LHCN-M2 (cell line): ENCODE data around the gene POC1B. TPM values are rescaled to one million over a fixed set of nuclear protein-coding genes. Genes with fewer than 3 reads are reported as not detected.
"Not testable (repeated sequence)": the region's sequence is repeated elsewhere in the genome, so short reads cannot be mapped to it uniquely, and the experiment has no call there.

Experiments used
- DNase-seq: peaks from one replicate; pipeline ENCODE4 v3.0.0-alpha.2; 2012; ENCODE audit warnings: low read depth
- total RNA-seq: library from RNA; depleted of rRNA; stranded (reverse); fragments of >200 nt; gene quantifications from 2 replicates; pipeline ENCODE4 v1.2.3, GENCODE V29; 2014

The POC1B gene
- total RNA-seq, 1 experiment from 2014 or later: 12.4 TPM

DNA sequence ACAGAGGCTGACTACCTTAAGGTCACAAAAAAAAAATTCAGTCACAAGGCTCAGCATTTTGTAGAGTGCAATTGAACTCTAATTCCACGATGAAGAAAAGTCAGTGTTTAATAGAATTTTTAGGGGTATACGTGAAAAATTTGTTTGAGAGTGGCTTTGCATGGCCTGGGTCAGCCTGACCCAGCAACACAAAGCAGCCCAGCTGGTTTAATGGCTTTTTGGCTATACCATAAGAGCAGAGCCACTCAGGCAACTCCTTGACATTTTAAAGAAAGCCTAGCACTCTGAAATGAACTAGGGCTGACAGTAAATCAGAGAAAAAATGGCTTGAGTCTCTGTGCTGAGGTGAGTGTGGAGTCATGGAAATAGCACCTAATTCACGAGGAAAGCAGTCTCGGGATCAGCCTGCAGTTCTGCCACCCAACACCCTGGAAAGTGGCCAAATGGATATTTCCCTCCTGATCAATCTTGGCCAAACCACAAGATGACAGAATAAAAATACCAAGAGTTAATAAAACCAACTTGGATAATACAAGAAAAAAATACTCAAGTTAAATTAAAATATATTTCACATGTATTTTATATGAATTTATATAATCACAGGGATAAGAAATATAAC, 60.8 kb downstream of the POC1B start:
- DNase-seq: peak; percentile 35

GRCh38 chr12:89461649-89462612, 63.9 kb downstream of the POC1B start:
- peak; percentile 72 for DNase-seq

- DNase-seq: no peak
Measured at GRCh38 chr12:89461190-89461589, 64.7 kb downstream of the POC1B start.

DNA sequence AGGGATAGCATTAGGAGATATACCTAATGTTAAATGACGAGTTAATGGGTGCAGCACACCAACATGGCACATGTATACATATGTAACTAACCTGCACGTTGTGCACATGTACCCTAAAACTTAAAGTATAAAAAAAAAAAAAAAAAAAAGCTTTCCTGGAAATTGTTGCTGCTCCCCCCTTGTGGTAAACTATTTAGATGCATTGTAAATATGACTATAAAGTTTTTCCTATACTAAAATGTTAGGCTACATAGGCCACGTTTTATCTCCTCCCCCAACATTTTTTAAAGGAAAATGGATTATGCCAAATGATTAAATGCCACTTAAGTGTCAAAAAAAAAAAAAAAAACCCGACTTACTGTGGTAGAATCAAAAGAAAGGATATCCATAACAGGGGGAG, 66.6 kb downstream of the POC1B start:
- DNase-seq: not testable (repeated sequence)

DNA sequence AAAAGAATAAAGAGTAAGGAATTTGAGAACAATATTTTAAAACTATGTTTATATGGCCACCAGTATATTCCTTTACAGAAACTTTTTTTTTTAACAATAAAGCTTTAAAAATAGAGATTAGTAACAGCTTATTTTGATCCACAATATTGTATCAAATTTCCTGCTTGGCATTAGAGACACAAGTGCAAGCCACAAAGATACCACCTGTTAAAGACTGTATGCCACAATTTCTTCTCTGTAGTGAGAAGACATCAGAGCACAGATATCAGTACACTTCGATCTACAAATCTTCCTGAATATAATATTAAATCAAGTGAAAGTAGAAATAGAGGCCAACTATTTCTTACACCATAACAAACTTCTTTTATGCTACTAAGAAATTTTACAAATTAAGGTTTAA, 69.3 kb downstream of the POC1B start:
- DNase-seq: peak; percentile 37

DNA sequence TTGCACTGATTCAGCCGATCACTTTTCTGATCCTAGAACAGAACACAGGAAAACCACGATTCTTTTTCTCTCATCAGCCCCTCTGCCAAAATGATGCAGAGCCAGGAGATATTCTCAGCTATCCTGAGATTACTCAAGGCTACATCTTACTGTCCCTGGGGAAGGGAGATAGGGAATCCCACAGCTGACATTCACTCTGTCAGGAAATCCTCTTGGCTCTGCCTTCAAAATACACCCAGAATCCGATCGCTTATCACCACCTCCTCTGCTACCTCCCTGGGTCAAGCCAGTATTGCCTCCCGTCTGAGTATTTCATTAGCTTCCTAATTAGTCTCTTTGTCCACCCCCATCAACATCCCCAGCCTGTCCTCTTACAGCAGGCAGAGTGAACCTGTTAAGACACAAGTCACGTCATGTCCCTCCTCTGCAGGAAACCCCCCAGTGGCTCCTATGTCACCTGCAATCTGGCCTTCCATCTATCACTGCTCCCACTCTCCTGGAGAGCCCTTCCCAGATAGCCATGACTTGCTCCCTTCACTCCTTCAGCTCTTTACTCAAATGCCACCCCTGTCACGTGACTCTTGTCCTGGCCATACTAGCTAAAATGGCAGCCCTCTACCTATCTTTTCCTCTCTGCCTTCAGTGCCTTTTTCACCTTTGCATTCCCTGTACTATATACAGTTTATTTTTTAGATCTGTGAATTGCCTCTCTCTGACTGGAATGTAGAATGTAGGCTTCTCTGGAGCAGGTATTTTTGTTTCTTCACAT, 71.6 kb downstream of the POC1B start:
- peak; percentile 54 for DNase-seq

DNA sequence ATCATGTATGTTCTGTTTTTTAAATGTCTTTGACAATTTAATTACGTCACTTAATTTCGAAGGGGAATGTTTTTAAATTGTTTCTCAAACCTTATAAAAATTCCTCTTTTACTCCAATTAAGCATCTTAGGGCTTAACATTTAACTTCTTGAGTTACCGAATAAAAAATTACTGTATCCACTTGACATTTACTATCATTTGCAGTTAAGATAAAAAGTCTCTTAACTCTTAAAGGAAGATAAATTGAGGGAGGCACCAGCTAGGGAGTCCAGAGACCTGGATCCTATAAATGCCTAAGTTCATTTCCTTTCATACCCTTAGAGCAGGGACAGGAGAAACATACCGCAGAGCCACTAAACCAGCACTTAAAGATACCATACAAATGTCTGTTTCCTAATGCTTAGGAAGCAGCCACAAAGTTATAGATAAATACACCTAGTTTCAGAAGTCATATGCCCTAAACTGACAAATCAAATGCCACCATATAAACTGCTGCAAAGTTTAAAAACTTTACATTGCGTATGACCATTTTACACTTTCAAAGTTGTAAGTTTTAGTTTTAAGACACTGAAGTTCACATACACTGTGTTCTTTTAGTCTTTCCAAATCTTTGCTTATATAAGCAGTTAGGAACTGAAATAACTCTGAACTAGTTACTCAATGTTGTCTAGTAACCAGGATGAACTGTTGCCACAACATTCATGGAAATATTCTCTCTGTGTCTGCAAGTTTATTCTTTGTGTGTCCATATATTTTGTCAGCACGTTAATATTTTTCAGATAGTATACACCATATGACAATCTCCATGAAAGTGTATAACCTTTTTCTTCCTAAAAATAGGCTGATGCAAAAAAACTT, 72.5 kb downstream of the POC1B start:
- DNase-seq: peak; percentile 61

DNA sequence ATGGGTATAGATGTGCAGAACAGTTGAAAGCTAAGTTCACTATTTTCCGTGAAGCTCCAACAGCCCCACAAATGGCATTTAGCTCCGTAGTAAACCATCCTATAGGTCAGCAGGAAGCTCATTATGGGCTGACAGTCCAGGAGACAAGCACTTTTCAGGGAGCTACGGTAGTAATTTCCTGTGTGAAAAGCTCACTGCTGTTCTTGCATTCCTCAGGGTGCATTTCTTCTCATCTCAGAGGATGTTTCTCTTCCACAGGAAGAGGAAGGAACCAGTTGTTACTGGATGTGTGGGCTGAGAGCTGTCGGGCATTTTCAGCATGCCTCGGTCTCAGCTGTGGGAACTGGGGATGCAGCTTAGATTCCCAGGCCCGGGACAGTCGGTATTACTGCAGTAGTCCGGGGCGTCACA, 74.0 kb downstream of the POC1B start:
- DNase-seq: peak; percentile 89

DNA sequence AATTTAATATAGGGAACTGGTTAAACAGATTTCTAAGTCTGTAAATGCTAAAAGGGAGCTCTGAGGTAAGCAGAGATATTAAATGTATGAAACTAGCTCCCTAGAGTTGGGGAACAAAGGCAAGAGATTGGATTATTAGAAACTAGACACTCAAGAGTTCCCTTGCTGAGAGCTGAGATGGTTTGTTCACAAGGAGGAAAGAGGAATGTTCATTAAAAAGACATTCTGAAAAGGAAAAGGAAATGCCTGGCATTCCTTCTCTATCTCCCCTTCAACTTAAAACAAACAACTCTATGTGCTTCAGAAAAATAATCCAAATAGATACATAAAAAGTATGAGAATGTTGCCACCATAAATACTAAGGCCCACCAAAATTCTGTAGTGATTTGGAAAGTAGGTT, 74.9 kb downstream of the POC1B start:
- peak; percentile 55 for DNase-seq

GRCh38 chr12:89448951-89449371, 76.9 kb downstream of the POC1B start:
- no peak for DNase-seq

DNA sequence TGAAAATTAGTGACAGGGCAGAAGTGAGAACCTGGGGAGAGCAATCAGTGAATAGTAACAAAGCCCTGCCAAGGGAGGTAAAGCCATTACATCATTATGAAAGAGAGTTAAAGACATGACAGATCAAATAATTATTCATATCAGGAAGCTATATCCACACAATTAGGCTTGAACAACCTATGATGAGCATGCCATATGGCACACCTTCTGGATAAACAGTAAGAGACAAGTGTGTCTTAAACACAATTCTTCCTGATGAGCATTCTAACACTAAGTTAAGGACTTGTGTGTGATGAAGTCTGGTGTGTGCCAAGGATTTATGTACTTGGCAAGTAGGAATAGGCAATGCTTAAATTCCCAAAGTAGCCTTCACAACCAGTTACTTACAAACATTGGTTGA, 77.3 kb downstream of the POC1B start:
- DNase-seq: no peak

GRCh38 chr12:89439941-89440340, 85.9 kb downstream of the POC1B start:
- DNase-seq: peak; percentile 61

DNA sequence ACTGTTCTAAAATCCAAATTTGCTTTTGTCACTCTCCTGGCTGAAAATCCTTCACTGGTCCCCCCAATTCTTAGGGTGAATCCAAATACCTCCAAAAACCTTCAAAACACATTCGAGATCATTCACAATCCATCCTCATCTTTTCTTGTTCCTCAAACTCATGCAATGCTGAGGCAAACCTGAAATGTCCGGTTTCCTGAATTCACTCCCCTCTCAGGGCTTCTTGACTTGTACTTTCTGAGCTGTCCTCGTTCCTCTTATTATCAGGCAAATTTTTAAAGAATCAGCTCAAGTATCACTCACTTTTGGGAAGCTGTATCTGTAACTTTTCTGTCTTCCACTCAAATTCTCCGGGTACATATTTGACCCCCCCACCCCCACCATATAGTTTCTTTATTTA, 88.6 kb downstream of the POC1B start:
- no peak for DNase-seq

- DNase-seq: no peak
Measured at GRCh38 chr12:89436062-89436461, 89.8 kb downstream of the POC1B start.

- peak; percentile 22 for DNase-seq
Measured at GRCh38 chr12:89433634-89434033, 92.2 kb downstream of the POC1B start.

DNA sequence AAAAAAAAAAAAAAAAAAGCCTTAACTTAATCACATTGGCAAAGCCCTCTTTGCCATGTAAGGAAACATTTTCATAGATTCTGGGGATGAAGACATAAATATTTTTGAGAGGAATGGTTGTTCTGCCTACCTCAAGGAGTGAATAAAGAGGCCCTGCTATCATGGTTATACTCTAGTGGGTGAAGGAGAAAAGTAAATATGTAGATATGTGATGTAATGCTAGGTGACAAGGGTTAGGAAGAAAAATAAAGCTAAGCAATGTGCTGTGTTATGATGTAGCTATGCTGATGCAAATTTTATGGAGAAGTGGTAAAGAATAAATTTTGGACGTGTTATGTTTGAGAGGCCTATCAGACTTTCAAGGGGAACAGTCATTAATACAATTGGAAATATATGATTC, 93.5 kb downstream of the POC1B start:
- no peak for DNase-seq

DNA sequence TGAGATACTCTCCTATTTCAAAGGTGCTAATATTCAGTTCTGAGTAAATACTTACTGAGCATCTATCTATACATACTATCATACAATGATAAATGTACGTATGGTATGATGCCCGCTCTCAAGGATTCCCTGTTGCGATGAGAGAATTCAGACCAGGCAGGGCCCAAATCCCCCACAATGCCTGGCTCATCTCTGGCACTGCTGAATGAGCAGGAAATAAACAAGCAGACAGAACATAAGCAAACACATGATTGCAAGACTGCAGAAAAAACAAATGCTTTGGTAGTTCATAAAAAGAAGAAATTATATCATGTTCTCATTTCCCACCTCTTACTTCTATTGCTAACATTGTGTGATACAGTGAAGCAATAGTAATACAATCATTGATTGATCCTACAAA, 96.3 kb downstream of the POC1B start:
- DNase-seq: no peak

DNA sequence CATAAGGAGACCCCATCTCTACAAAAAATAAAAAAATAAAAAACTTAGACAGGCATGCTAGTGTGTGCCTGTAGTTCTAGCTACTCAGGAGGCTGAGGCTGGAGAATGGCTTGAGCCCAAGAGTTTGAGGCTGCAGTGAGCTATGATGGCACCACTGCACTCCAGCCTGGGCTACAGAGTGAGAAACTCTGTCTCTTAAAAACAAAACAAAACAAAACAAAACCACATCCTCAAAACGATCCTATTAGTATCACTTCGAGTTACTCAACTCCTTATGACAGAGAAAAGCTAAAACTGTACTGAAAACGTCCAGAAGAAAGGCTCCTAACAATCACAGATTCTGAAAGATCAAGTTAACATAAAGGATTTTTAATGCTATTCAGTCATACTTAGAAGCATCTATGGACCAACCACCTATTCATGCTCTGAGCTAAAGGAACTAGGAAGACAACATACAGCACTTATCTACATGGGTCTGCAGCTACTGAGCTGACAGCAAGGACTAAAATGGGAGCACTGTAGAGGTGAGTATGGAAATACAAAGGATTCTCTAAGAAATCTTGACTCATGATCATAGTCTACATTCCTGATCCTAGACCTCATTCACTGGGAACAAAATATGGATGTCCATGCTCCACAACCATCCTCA, 98.2 kb downstream of the POC1B start:
- DNase-seq: no peak

- no peak for DNase-seq
Measured at GRCh38 chr12:89424846-89425245, 101.0 kb downstream of the POC1B start.

DNA sequence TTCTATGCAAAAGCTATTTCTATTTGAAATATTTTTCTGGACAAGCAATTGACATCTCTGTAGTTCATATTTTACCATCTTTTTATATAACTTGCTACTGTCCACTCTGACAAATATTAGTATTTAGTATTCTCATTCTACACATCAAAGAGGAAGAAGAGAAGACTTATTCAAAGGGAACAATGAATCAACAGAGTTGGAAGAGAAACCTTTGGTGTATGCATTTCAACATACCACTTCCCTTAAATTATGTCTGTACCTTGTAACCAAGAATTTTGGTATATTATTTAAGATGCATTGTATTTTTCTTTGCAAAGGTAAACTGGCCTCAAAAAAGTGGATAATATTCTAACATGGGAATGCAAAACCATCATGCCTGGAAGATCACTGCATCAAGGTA, 101.5 kb downstream of the POC1B start:
- no peak for DNase-seq
